HepG2 (cell line): ENCODE results near the gene SIK3. TPM values are rescaled to one million over a fixed set of nuclear protein-coding genes. Genes with fewer than 3 reads are reported as not detected.

Experiments
- ATAC-seq: fragments of 200-7000 bp; cut with Tn5 transposase; 3 replicates; pipeline ENCODE4 v1.9.1; 2020; ENCODE audit warnings: mild to moderate bottlenecking, moderate library complexity
- BruUV-seq: library from RNA; stranded (reverse); fragments of 400-500 nt; replicated peaks from 2 replicates; lab custom pipeline; 2021; lab: Mats Ljungman, UMichigan
- CTCF ChIA-PET: fragments of 300-600 bp; formaldehyde crosslinking; extraction: SDS; loops from one replicate; lab custom pipeline; 2021; ENCODE audit warnings: low total read pairs, inconsistent platforms, low intra/inter-chr PET ratio; lab: Yijun Ruan, JAX
- POLR2A ChIA-PET: fragments of 350-600 bp; sonication (Branson Sonifier 250); formaldehyde crosslinking; loops from one replicate; lab custom pipeline; 2020; ENCODE audit warnings: antibody characterized with exemption, inconsistent platforms; lab: Yijun Ruan, JAX
- DNase-seq: peaks from one replicate; pipeline ENCODE4 v3.0.0-alpha.2; 2015; ENCODE audit warnings: low spot score
- FAIRE-seq: peaks from 3 replicates; lab custom pipeline; 2011; peaks lifted over from hg19 to GRCh38; lab: Jason Lieb, UNC
- H2AFZ ChIP-seq: one replicate; pipeline ENCODE4 v1.6.1; 2011; ENCODE audit warnings: low read length, inconsistent platforms
- H3K27ac ChIP-seq: fragments of 300-600 bp; 3 replicates; pipeline ENCODE4 v1.8.0; 2011; ENCODE audit warnings: mixed run types, mild to moderate bottlenecking, mixed read lengths, low read length, inconsistent platforms; ENCODE audit not compliant: insufficient read depth; ENCODE audit errors: extremely low read length
- H3K27me3 ChIP-seq, 2 experiments: fragments of 200-600 bp in 1 of 2; 2 replicates in 1 of 2; 3 replicates in 1 of 2; pipeline versions ENCODE4 v1.6.0 to v1.8.0; 2011; ENCODE audit warnings: low read length in 2 of 2, mild to moderate bottlenecking in 2 of 2, moderate library complexity in 2 of 2, inconsistent platforms in 1 of 2; ENCODE audit not compliant: insufficient read depth in 2 of 2, control insufficient read depth in 1 of 2
- H3K36me3 ChIP-seq, 2 experiments: fragments of 200-600 bp in 1 of 2; replicated peaks in 1 of 2; 2 replicates in 1 of 2; 3 replicates in 1 of 2; pipeline versions ENCODE4 v1.5.1 to v1.8.0; 2011; ENCODE audit warnings: low read length in 2 of 2, inconsistent platforms in 1 of 2; ENCODE audit not compliant: insufficient read depth in 2 of 2, control insufficient read depth in 1 of 2
- H3K4me1 ChIP-seq: 2 replicates; pipeline ENCODE4 v1.5.1; 2012; ENCODE audit warnings: low read length, inconsistent platforms; ENCODE audit not compliant: insufficient read depth
- H3K4me2 ChIP-seq: 2 replicates; pipeline ENCODE4 v1.6.0; 2011; ENCODE audit warnings: low read depth, low read length, inconsistent platforms
- H3K4me3 ChIP-seq, 3 experiments: fragments of 200-600 bp in 1 of 3; sonication (generic), shearing (Covaris generic) in 1 of 3; replicated peaks in 1 of 3; 2 replicates each; pipeline ENCODE4 v1.5.1; 2011 to 2016; ENCODE audit warnings: low read length in 3 of 3, inconsistent platforms in 2 of 3, low read depth in 2 of 3, mild to moderate bottlenecking in 2 of 3, control low read depth in 1 of 3, mixed read lengths in 1 of 3; ENCODE audit not compliant: insufficient read depth in 1 of 3
- H3K79me2 ChIP-seq: one replicate; pipeline ENCODE4 v1.6.1; 2011; ENCODE audit warnings: low read length, inconsistent platforms; ENCODE audit not compliant: insufficient read depth
- H3K9ac ChIP-seq: 2 replicates; pipeline ENCODE4 v1.6.0; 2011; ENCODE audit warnings: mild to moderate bottlenecking, low read depth, low read length, inconsistent platforms; ENCODE audit not compliant: insufficient read depth
- H3K9me3 ChIP-seq: 2 replicates; pipeline ENCODE4 v1.5.1; 2012; ENCODE audit warnings: mild to moderate bottlenecking, low read length
- H4K20me1 ChIP-seq: 2 replicates; pipeline ENCODE4 v1.6.0; 2011; ENCODE audit warnings: inconsistent platforms, mild to moderate bottlenecking, low read length, moderate library complexity; ENCODE audit not compliant: insufficient read depth
- ASH2L ChIP-seq: fragments of 300-600, 200-600 bp; sonication (generic); IDR thresholded peaks from 2 replicates; pipeline ENCODE4 v1.7.0; 2017; ENCODE audit warnings: low read depth, mild to moderate bottlenecking, moderate library complexity, mixed read lengths, low read length; ENCODE audit not compliant: insufficient read length
- FOXK2 ChIP-seq: fragments of 450-650 bp; IDR thresholded peaks from 2 replicates; pipeline ENCODE4 v1.6.1; 2016
- KAT7 ChIP-seq: IDR thresholded peaks from 2 replicates; pipeline ENCODE4 v1.6.1; 2018; ENCODE audit warnings: borderline replicate concordance, missing compliant biosample characterization
- KDM6A ChIP-seq: IDR thresholded peaks from 2 replicates; pipeline ENCODE4 v1.6.1; 2016; ENCODE audit warnings: low read depth
- MBD4 ChIP-seq: IDR thresholded peaks from 2 replicates; pipeline ENCODE4 v1.6.1; 2012; ENCODE audit warnings: low read length, inconsistent platforms, borderline replicate concordance
- NRL ChIP-seq: sonication (generic); formaldehyde crosslinking; IDR thresholded peaks from 2 replicates; pipeline ENCODE4 v1.5.0; 2020; ENCODE audit warnings: missing genetic modification reagents, mild to moderate bottlenecking, moderate library complexity, borderline replicate concordance
- SAP130 ChIP-seq: IDR thresholded peaks from 2 replicates; pipeline ENCODE4 v1.6.1; 2016; ENCODE audit warnings: low read depth
- SPEN ChIP-seq: sonication (generic); formaldehyde crosslinking; IDR thresholded peaks from 2 replicates; pipeline ENCODE4 v1.5.1; 2020; ENCODE audit warnings: low read depth, mild to moderate bottlenecking, missing genetic modification reagents
- STAG1 ChIP-seq: sonication (generic); formaldehyde crosslinking; IDR thresholded peaks from 2 replicates; pipeline ENCODE4 v1.4.0; 2020; ENCODE audit warnings: missing genetic modification reagents
- ZFP36L1 ChIP-seq: sonication (generic); formaldehyde crosslinking; IDR thresholded peaks from 2 replicates; pipeline ENCODE4 v1.8.0; 2022; ENCODE audit warnings: mild to moderate bottlenecking, missing genetic modification reagents, moderate library complexity
- ZNF17 ChIP-seq: sonication (generic); formaldehyde crosslinking; IDR thresholded peaks from 2 replicates; pipeline ENCODE4 v1.5.0; 2020; ENCODE audit warnings: mild to moderate bottlenecking, missing genetic modification reagents
- ZNF615 ChIP-seq: sonication (generic); formaldehyde crosslinking; IDR thresholded peaks from 2 replicates; pipeline ENCODE4 v1.5.0; 2020; ENCODE audit warnings: mild to moderate bottlenecking, missing genetic modification reagents, borderline replicate concordance
- ZNF761 ChIP-seq: sonication (generic); formaldehyde crosslinking; conservative IDR thresholded peaks from 2 replicates; pipeline ENCODE4 v1.4.0; 2020; ENCODE audit warnings: mild to moderate bottlenecking, missing genetic modification reagents
- ZNF766 ChIP-seq: sonication (generic); formaldehyde crosslinking; IDR thresholded peaks from 2 replicates; pipeline ENCODE4 v1.5.0; 2020; ENCODE audit warnings: missing genetic modification reagents, borderline replicate concordance
- WGBS: methylation state at CpG from one replicate; pipeline ENCODE4 v1.1.6; 2017; ENCODE audit warnings: low lambda C conversion rate; 5-methylcytosine and 5-hydroxymethylcytosine counted together
- in situ Hi-C: cut with HindIII; loops from 2 replicates; pipeline ENCODE4 v1.10.0; 2017; ENCODE audit warnings: low pct_unique_long_range_greater_than_20kb; ENCODE audit not compliant: extremely low pct_ligation_motif_present
- intact Hi-C: fragments of 100-400 bp; cut with micrococcal nuclease; formaldehyde crosslinking; loops from one replicate; pipeline ENCODE4 v1.10.0; 2022; ENCODE audit not compliant: unreplicated experiment
- polyA plus RNA-seq, 8 experiments: library from polyadenylated mRNA; depleted of rRNA in 3 of 8; stranded (reverse) in 7 of 8; unstranded in 1 of 8; fragments of >200 nt; fragmentation: Illumina TruSeq in 4 of 8; extraction: Trizol in 4 of 8; gene quantifications; 2 replicates each; pipeline versions ENCODE4 v1.2.1 to v1.2.3, GENCODE V29; 2011 to 2016; ENCODE audit warnings: low read depth in 4 of 8, missing spikeins in 1 of 8, mixed read lengths in 1 of 8; ENCODE audit not compliant: insufficient read depth in 1 of 8
- total RNA-seq, 5 experiments: library from RNA; depleted of rRNA; stranded (reverse); fragments of >200 nt; fragmentation: Illumina TruSeq; extraction: Trizol; gene quantifications; 2 replicates each; pipeline ENCODE4 v1.2.3, GENCODE V29; 2016; ENCODE audit warnings: low read depth in 1 of 5
- TF ChIP-seq, protein P1 (sequence below): sonication (generic); formaldehyde crosslinking; IDR thresholded peaks from 2 replicates; pipeline ENCODE4 v1.4.0; 2020; ENCODE audit warnings: missing genetic modification reagents

The SIK3 gene
- total and polyA plus RNA-seq, 2 of the 13 experiments (the other 11 are each of a cell fraction or from before 2014, with no cell fraction given) = 5.7 to 9.8 TPM

- DNase-seq (no peak), FAIRE-seq (no peak), ATAC-seq (no peak)
- 93% methylated on average over 1 of the region's 1 CpG for WGBS
- no peak overlapping the region for H3K27ac ChIP-seq
- H2AFZ ChIP-seq = no peak overlapping the region
- H3K4me3 ChIP-seq = no peak overlapping the region
- H3K4me2 ChIP-seq = no peak overlapping the region
- H3K36me3 ChIP-seq = no peaks in the 10 kb centered on the region; a peak in 1 of 5 replicates
- TF ChIP-seq MBD4 = no peak
- no peak for TF ChIP-seq ZFP36L1 (CRISPR knock-in tag)
- CTCF ChIA-PET = no interaction called here
- no TSS peak for BruUV-seq
- POLR2A ChIA-PET = no interaction called here
- intact Hi-C loops = no loop called here
- in situ Hi-C loops = no loop called here
- no peaks in the 10 kb centered on the region for H3K9me3 ChIP-seq
- peaks cover 4% of the 10 kb centered on the region; the same call in 1 of the 2 replicates for H3K4me1 ChIP-seq
- 0 out of 2 replicates have a peak, but pooled peaks cover 2% of the 10 kb centered on the region for H4K20me1 ChIP-seq
- H3K9ac ChIP-seq = no peak overlapping the region
- peaks cover 24% of the 10 kb centered on the region for H3K79me2 ChIP-seq
- H3K27me3 ChIP-seq = no peaks in the 10 kb centered on the region
These were observed 98.1 kb downstream of the SIK3 start for GRCh38 chr11:117000014-117000737.

- 99% methylated on average over 2 of the region's 2 CpGs for WGBS
- no peak for ATAC-seq
- ChIA-PET POLR2A (no interaction called here), CTCF (no interaction called here)
- Histone ChIP-seq H3K36me3 (no peaks in the 10 kb centered on the region), H3K4me2 (no peak overlapping the region), H3K4me1 (peaks cover 8% of the 10 kb centered on the region; the same call in 1 of the 2 replicates), H3K9me3 (no peaks in the 10 kb centered on the region), H3K27me3 (no peaks in the 10 kb centered on the region), H3K4me3 (no peak overlapping the region), H4K20me1 (0 out of 2 replicates have a peak, but pooled peaks cover 6% of the 10 kb centered on the region), H3K27ac (no peak overlapping the region), H3K9ac (no peak overlapping the region), H2AFZ (no peak overlapping the region), H3K79me2 (peaks cover 29% of the 10 kb centered on the region)
- TF ChIP-seq ZNF761 (CRISPR knock-in tag) (no peak), ZNF766 (CRISPR knock-in tag) (no peak), STAG1 (CRISPR knock-in tag) (no peak), ZNF615 (CRISPR knock-in tag) (no peak), KAT7 (CRISPR knock-in tag) (no peak), ASH2L (no peak), ZNF17 (CRISPR knock-in tag) (no peak), FOXK2 (no peak), KDM6A (no peak), SPEN (no peak), SAP130 (no peak), NRL (CRISPR knock-in tag) (no peak)
- TF ChIP-seq, protein P1, sequence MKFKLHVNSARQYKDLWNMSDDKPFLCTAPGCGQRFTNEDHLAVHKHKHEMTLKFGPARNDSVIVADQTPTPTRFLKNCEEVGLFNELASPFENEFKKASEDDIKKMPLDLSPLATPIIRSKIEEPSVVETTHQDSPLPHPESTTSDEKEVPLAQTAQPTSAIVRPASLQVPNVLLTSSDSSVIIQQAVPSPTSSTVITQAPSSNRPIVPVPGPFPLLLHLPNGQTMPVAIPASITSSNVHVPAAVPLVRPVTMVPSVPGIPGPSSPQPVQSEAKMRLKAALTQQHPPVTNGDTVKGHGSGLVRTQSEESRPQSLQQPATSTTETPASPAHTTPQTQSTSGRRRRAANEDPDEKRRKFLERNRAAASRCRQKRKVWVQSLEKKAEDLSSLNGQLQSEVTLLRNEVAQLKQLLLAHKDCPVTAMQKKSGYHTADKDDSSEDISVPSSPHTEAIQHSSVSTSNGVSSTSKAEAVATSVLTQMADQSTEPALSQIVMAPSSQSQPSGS (CRISPR knock-in tag) = no peak
- FAIRE-seq = no peak
- in situ Hi-C loops (no loop called here), intact Hi-C loops (no loop called here)
- DNase-seq = no peak
- no TSS peak for BruUV-seq
These were observed 101.2 kb downstream of the SIK3 start for GRCh38 chr11:116997071-116997470.
